HTR-8/SVneo (cell line): ENCODE results near the gene TAF1.
"Not testable (repeated sequence)": the region's sequence is repeated elsewhere in the genome, so short reads cannot be mapped to it uniquely, and the experiment has no call there.

Experiments
- DNase-seq: peaks from one replicate; pipeline ENCODE4 v3.0.0; 2011; ENCODE audit warnings: low spot score, mixed read lengths; ENCODE audit not compliant: insufficient read length
- FAIRE-seq: peaks from 2 replicates; lab custom pipeline; 2011; peaks lifted over from hg19 to GRCh38; lab: Jason Lieb, UNC

The TAF1 gene

DNA sequence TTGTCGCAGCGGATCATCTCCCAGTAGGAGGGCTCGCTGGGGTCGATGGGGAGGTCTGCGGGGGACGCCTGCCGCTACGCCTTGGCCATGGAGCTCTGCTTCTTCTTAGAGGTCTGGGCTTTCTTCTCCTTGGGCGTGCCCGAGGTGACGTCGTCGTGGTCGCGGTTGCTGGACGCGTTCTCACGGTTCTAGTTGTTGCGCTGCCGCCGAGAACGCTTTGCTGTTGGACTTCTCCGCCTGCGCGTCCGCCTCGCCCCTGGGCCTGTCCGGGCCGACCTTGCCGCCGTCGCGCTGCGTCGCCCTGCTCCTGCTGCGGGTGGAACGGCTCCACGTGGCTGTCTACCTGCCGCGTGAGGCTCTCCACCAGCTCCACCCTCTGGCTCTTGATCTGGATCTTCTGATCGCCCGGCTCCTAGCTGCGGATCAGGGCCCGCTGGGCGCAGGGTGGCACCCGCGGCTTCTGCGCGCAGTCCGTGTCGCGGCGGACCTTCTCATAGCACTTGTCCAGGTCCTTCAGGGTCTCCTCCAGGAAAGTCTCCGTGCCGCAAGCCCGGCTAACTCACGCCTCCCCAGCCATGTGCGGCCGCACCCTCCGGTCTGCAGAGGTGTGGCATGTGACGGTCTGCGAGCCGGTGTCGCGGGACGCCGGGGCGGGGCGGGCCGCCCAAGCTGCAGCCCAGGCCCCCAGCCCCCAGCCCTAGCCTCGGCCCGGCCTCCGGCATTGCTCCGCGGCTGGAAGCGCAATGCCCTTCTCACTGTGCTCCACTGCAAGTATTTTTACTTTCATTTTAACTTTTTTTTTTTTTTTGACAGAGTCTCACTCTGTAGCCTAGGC lies 126.3 kb downstream of the TAF1 start:
- DNase-seq (no peak), FAIRE-seq (no peak)

DNA sequence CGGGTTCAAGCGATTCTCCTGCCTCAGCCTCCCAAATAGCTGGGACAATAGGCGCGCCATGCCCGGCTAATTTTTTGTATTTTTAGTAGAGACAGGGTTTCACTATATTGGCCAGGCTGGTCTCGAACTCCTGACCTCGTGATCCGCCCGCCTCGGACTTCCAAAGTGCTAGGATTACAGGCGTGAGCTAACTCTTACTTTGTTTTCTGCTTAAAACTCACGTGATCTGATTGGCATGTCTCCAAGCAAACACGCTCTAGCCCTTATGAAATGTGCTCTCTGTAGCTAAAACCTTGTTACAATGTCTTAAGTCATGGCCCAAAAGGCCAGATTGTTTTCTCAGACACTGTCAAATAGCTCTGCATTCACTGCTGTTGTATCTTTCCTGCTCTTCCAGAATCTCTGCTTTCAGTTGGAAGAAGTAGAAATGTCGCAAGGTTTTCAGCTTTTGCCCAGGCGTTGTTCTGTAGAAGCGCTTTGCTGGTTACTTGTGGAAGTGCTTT lies 127.0 kb downstream of the TAF1 start:
- DNase-seq (no peak), FAIRE-seq (peak; percentile 59)

DNA sequence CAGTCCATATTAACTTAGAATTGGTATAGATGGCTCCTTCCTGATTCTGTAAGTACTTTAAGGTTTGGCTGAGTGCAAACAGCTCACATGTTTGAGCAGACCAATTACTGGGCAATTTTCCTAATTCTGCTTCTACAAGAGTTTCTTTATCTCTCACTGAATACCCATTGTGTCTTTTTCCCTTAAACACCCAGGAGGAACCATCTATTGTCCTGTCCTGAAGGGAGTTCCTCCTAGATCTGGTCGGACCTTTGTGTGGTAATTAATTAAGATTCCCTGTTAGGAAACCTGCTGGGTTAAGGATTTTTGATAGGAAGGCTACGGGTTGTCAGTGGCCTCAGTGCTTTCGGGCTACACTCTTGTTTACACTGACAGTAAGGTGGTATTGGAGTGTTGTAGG lies 129.8 kb downstream of the TAF1 start:
- FAIRE-seq, DNase-seq: not testable (repeated sequence)

DNA sequence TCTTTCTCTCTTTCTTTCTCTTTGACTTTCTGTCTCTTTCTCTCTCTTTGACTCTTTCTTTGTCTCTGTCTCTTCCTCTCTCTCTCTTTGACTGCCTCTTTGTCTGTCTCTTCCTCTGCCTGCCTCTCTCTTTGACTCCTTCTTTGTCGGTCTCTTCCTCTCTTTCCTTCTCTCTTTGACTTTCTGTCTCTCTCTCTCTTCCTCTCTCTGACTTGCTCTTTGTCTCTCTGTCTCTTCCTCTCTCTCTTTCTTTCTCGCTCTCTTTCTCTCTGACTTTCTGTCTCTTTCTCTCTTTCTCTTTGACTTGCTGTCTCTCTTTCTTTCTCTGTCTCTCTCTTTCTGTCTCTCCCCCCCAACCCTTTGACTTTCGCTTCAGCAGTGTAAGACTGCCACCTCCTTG lies 130.3 kb downstream of the TAF1 start:
- DNase-seq (no peak), FAIRE-seq (no peak)

DNA sequence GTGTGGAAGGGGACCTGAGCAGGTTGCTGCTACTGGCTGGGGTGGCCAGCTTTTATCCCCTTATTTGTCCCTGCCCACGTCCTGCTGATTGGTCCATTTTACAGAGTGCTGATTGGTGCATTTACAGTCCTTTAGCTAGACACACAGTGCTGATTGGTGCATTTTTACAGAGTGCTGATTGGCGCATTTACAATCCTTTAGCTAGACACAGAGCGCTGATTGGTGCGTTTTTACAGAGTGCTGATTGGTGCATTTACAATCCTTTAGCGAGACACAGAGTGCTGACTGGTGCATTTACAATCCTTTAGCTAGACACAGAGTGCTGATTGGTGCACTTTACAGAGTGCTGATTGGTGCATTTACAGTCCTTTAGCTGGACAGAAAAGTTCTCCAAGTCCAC lies 135.9 kb downstream of the TAF1 start:
- not testable (repeated sequence) for DNase-seq, FAIRE-seq

DNA sequence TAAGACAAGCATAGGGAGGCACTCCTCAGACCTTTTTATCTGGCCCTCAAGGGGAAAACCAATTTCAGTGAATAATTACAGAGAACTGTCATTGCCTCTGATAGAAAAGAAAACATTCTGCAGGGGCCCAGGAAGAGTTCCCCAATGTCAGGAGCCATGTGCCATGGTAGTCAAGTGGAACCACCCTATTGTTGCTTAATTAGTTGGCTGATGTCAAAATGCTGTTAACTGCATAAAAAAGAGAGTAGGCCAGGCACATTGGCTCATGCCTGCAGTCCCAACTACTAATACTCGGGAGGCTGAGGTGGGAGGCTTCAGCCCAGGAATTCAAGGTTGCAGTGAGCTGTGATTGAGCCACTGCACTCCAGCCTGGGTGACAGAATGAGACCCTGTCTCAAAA lies 138.2 kb downstream of the TAF1 start:
- no peak for FAIRE-seq

DNA sequence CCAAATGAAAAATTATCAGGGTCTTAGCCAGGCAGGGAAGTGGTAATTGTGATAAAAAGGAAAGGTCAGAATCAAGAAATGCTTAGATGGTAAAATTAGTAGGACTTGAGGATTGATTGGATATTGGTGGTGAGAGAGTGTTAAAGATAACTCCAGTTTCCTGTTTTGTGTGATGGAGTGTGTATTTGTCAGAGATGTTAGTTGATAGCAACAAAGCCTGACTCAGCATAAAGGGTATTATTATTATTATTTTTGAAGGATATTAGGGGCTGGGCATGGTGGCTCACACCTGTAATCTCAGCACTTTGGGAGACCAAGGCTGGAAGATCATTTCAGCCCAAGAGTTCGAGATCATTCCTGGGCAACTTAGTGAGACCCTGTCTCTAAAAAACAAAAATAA lies 143.1 kb downstream of the TAF1 start:
- FAIRE-seq (no peak), DNase-seq (no peak)

More for the DNA sequence above, 138.2 kb downstream of the TAF1 start:
- DNase-seq = no peak

DNA sequence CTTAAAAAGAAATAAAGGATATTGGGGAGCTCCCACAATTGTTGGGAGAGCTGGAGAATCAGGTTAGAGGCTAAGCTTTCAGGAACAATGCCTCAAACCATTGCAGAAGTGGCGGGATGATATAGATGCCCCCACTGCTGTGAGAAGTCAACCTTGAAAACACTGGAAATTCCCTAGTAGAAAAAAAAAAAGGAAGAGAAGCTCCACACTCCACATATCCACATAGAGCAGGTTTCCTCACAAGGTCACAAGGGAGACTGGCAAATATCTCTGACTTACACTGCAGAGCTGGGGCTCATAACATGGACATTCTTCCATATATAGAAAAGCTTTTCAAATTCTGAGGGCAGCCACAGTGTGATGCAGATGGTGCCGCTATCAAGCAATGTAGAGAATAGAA lies 144.0 kb downstream of the TAF1 start:
- DNase-seq = no peak
- no peak for FAIRE-seq

DNA sequence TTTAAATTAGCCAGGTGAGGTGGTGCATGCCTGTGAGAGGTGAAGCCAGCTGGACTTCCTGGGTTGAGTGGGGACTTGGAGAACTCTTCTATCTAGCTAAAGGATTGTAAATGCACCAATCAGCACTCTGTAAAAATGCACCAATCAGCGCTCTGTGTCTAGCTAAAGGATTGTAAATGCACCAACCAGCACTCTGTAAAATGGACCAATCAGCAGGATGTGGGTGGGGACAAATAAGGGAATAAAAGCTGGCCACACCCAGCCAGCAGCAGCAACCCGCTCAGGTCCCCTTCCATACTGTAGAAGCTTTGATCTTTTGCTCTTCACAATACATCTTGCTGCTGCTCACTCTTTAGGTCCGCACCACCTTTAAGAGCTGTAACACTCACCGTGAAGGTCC lies 147.6 kb downstream of the TAF1 start:
- not testable (repeated sequence) for FAIRE-seq, DNase-seq

DNA sequence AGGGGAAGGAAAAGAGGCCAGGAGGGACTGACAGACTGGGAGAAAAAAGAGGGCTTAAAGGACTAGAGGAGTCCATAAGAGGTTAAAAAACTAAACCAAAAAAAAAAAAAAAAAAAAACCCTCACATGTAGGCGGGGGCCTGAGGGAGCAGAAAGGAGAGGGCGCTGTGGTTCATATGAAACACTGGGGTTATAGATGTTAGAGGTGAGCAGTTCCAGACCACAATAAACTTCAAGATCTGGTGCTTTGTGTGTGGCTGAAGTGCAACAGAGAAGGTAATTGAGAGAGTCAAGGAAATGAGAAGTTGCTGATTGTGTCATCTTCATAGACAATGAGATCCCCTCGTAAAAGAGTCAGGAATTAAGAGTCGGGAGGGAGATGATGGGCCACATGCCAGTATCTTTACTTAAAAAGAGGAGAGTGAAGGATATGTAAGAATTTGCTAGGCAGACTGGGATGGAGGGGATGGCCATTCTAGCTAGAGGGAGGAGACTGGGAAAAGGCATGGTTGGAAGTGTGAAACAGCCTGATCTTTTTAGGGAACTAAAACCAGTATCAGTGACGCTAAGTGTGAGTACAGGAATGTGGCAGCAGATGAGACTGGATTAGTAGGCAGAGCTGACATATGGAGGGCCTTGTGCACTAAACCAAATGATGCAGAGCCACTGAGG lies 148.3 kb downstream of the TAF1 start:
- FAIRE-seq (no peak), DNase-seq (no peak)

DNA sequence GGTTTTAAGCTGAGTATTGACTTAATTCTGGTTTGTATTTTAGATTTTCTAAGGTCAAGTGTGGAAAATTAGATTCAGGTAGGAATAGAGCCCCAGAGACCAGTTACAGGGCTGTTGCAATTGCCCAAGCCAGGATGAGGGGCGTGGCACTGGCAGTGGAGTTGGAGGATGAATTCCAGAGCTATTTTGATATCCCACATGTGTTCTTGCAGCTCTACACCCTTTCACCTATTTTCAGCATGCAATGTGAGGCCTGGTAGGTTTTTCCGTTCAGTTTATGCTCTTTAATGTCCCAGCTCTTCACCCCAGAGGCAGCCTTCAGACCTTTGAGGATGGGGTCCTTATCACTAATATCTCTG lies 148.9 kb downstream of the TAF1 start:
- DNase-seq (no peak), FAIRE-seq (no peak)
